ACC112 (cell line): Measurements from ENCODE around the gene UBE2G1.

Experiments used
- H2AFZ ChIP-seq: fragments of 200-600 bp; sonication (generic); one replicate; pipeline ENCODE4 v1.6.0; 2017; ENCODE audit warnings: antibody characterized with exemption, low read length; ENCODE audit not compliant: unreplicated experiment
- H3K27ac ChIP-seq: fragments of 200-600 bp; sonication (generic); 2 replicates; pipeline ENCODE4 v1.5.1; 2014; ENCODE audit warnings: low read depth, mild to moderate bottlenecking, antibody characterized with exemption, low read length, moderate library complexity
- H3K27me3 ChIP-seq: fragments of 200-600 bp; sonication (generic); 2 replicates; pipeline ENCODE4 v1.6.1; 2014; ENCODE audit warnings: mild to moderate bottlenecking, antibody characterized with exemption, low read length, moderate library complexity, mixed read lengths; ENCODE audit not compliant: insufficient read depth
- H3K36me3 ChIP-seq: fragments of 200-600 bp; sonication (generic); 2 replicates; pipeline ENCODE4 v1.6.1; 2016; ENCODE audit warnings: mild to moderate bottlenecking, antibody characterized with exemption, low read length, moderate library complexity, mixed read lengths; ENCODE audit not compliant: insufficient read depth
- H3K4me1 ChIP-seq: fragments of 200-600 bp; sonication (generic); one replicate; pipeline ENCODE4 v1.6.1; 2016; ENCODE audit warnings: low read length, mixed read lengths; ENCODE audit not compliant: insufficient read depth, unreplicated experiment, control insufficient read depth
- H3K4me3 ChIP-seq: fragments of 200-600 bp; sonication (generic); 2 replicates; pipeline ENCODE4 v1.5.1; 2014; ENCODE audit warnings: mild to moderate bottlenecking, low read depth, low read length
- H3K79me2 ChIP-seq: fragments of 200-600 bp; sonication (generic); one replicate; pipeline ENCODE4 v1.6.0; 2016; ENCODE audit warnings: low read length; ENCODE audit not compliant: control insufficient read depth, unreplicated experiment, insufficient read depth

The UBE2G1 gene

DNA sequence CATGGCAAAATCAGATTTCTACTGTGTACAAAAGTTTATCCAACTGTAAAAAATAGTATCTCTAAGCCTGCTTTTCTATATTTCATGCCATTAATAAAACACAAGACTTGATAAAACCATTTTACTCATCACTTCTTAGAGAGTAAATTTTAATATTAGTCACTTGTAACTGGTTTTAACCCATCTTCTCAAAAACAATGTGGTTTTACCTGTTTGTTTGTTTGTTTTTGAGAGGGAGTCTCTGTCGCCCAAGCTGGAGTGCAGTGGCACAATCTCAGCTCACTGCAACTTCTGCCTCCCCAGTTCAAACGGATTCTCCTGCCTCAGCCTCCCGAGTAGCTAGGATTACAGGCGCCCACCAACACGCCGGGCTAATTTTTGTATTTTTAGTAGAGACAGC, 32.1 kb downstream of the UBE2G1 start:
- no peak overlapping the region for H3K27ac ChIP-seq
- no peaks in the 10 kb centered on the region for H3K27me3 ChIP-seq
- H3K79me2 ChIP-seq: peaks cover 81% of the 10 kb centered on the region
- H3K36me3 ChIP-seq: no peaks in the 10 kb centered on the region
- no peak overlapping the region for H2AFZ ChIP-seq
- peaks cover 18% of the 10 kb centered on the region for H3K4me1 ChIP-seq
- no peak overlapping the region for H3K4me3 ChIP-seq

DNA sequence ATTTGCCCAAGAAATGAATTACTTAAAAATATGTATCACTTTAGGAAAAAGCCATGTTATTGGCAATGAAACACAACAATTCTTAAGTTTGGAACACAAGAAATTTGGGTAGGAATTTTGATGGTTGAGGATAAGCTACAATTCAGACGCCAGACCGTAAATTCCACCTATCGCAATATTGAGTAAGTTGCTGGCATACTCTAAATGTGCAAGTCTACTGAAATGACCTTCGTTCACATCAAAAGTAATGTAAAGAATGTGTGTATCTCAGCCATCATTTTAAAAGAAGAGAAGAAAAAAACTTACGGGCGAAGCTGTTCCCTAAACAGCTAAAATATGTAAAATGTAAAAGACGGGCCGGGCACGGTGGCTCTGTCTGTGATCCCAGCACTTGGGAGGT, 33.4 kb downstream of the UBE2G1 start:
- H3K4me1 ChIP-seq: peaks cover 23% of the 10 kb centered on the region
- no peaks in the 10 kb centered on the region for H3K36me3 ChIP-seq
- H3K4me3 ChIP-seq: no peak overlapping the region
- H3K79me2 ChIP-seq: peaks cover 81% of the 10 kb centered on the region
- H3K27me3 ChIP-seq: no peaks in the 10 kb centered on the region
- no peak overlapping the region for H2AFZ ChIP-seq
- H3K27ac ChIP-seq: peak overlapping the region; percentile 36; the same call in 1 of the 2 replicates

GRCh38 chr17:4332296-4332970, 34.0 kb downstream of the UBE2G1 start:
- H2AFZ ChIP-seq: no peak overlapping the region
- peaks cover 82% of the 10 kb centered on the region for H3K79me2 ChIP-seq
- H3K27me3 ChIP-seq: no peaks in the 10 kb centered on the region
- no peak overlapping the region for H3K4me3 ChIP-seq
- H3K36me3 ChIP-seq: no peaks in the 10 kb centered on the region
- H3K27ac ChIP-seq: peak overlapping the region; percentile 36; the same call in 1 of the 2 replicates
- H3K4me1 ChIP-seq: peaks cover 29% of the 10 kb centered on the region

- H3K27ac ChIP-seq: peak overlapping the region; percentile 36; the same call in 1 of the 2 replicates
- peaks cover 34% of the 10 kb centered on the region for H3K4me1 ChIP-seq
- no peaks in the 10 kb centered on the region for H3K36me3 ChIP-seq
Measured at GRCh38 chr17:4331614-4332013, 34.9 kb downstream of the UBE2G1 start.

DNA sequence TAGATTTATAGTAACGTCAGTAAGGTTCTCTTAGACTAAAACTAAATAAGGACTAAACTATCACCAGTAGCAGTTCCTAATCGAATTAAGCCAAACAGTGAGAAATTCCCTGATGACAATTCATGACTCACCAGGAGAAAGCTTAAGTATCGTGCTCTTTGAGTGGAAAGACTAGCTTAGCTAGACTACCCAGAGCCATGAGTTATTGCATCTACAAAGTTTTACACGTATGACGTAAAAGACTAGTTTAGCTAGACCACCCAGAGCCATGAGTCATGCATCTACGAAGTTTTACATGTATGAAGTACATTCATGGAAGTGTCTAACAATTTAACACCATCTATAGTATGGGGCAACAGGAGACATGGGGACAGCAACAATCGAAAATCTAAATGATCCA, 36.6 kb downstream of the UBE2G1 start:
- Histone ChIP-seq H3K79me2 (peaks cover 87% of the 10 kb centered on the region), H3K36me3 (peaks cover 14% of the 10 kb centered on the region; the same call in 1 of the 2 replicates), H3K27me3 (no peaks in the 10 kb centered on the region), H3K4me1 (peaks cover 34% of the 10 kb centered on the region), H3K4me3 (peak overlapping the region; percentile 55), H2AFZ (no peak overlapping the region), H3K27ac (peak overlapping the region; percentile 77)

More at GRCh38 chr17:4331614-4332013, 34.9 kb downstream of the UBE2G1 start:
- H3K4me3 ChIP-seq: no peak overlapping the region
- H3K79me2 ChIP-seq: peaks cover 86% of the 10 kb centered on the region
- no peaks in the 10 kb centered on the region for H3K27me3 ChIP-seq
- no peak overlapping the region for H2AFZ ChIP-seq

DNA sequence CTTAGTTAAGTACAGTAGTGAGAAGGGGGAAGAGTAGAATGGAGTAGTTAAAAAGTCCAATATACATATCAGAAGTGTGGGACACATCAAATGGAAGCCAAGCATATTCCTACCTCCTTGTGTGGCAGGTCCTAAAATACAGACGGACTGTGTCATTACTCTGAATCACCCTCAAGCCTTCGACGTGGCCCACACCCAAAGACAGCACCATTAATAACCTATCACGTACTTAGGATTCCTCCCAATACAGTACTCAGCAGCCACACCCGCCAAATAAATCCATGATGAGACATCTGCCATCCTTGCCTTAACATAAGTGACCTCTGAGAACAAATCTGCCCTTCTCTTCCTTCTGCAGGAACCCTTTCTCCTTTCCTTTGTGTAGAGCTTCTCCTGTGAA, 38.9 kb downstream of the UBE2G1 start:
- Histone ChIP-seq H3K27ac (peak overlapping the region; percentile 93), H3K4me1 (peaks cover 32% of the 10 kb centered on the region), H3K36me3 (peaks cover 14% of the 10 kb centered on the region; the same call in 1 of the 2 replicates)

GRCh38 chr17:4326608-4327007, 39.9 kb downstream of the UBE2G1 start:
- H3K79me2 ChIP-seq: peaks cover 88% of the 10 kb centered on the region
- H3K27me3 ChIP-seq: no peaks in the 10 kb centered on the region
- H3K4me3 ChIP-seq: no peak overlapping the region
- no peak overlapping the region for H2AFZ ChIP-seq
- H3K36me3 ChIP-seq: peaks cover 14% of the 10 kb centered on the region; the same call in 1 of the 2 replicates
- H3K27ac ChIP-seq: peak overlapping the region; percentile 93; the same call in 1 of the 2 replicates
- peaks cover 26% of the 10 kb centered on the region for H3K4me1 ChIP-seq

More for the DNA sequence above, 38.9 kb downstream of the UBE2G1 start:
- no peaks in the 10 kb centered on the region for H3K27me3 ChIP-seq
- H3K4me3 ChIP-seq: no peak overlapping the region
- no peak overlapping the region for H2AFZ ChIP-seq
- peaks cover 88% of the 10 kb centered on the region for H3K79me2 ChIP-seq

GRCh38 chr17:4326112-4326511, 40.4 kb downstream of the UBE2G1 start:
- Histone ChIP-seq H3K79me2 (peaks cover 90% of the 10 kb centered on the region), H3K36me3 (peaks cover 14% of the 10 kb centered on the region; the same call in 1 of the 2 replicates), H3K4me3 (no peak overlapping the region), H3K27ac (no peak overlapping the region), H3K27me3 (no peaks in the 10 kb centered on the region), H2AFZ (no peak overlapping the region), H3K4me1 (peaks cover 26% of the 10 kb centered on the region)

DNA sequence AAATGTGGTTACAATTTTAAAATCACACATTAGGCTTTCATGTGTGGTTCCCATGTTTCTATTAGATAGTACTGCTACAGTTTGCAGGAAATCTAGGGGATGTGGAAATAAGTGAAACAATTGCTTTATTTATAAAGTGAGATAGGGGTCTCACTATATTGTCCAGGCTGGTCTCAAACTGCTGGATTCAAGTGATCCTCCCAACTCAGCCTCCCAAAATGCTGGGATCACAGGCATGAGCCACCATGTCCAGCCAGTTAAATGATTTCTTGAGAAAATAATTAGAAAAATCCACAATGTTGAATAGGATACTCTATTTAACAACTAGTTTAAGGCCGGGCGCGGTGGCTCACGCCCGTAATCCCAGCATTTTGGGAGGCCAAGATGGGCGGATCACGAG, 42.0 kb downstream of the UBE2G1 start:
- Histone ChIP-seq H3K27ac (no peak overlapping the region), H3K79me2 (peaks cover 90% of the 10 kb centered on the region), H3K36me3 (peaks cover 14% of the 10 kb centered on the region; the same call in 1 of the 2 replicates), H3K4me1 (peaks cover 18% of the 10 kb centered on the region), H2AFZ (no peak overlapping the region), H3K4me3 (no peak overlapping the region), H3K27me3 (no peaks in the 10 kb centered on the region)

DNA sequence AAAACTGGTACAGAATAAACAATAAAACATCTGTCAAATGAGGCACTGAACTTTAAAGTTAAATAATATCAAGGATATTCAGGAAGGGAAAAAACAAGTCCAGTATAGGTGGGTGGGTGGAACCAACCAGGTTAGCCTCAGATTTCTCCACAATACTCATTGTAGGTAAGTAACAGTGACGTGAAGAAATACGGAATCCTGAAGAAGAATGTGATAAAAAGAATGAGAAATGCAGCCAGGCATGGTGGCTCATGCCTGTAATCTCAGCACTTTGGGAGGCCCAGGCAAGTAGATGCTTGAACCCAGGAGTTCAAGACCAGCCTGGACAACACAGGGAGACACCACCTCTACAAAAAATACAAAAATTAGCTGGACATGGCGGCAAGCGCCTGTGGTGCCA, 47.3 kb downstream of the UBE2G1 start:
- Histone ChIP-seq H3K36me3 (no peaks in the 10 kb centered on the region), H3K79me2 (peaks cover 86% of the 10 kb centered on the region), H3K4me3 (no peak overlapping the region), H3K27me3 (no peaks in the 10 kb centered on the region), H3K27ac (no peak overlapping the region), H3K4me1 (peaks cover 14% of the 10 kb centered on the region), H2AFZ (no peak overlapping the region)

- Histone ChIP-seq H3K4me1 (peaks cover 20% of the 10 kb centered on the region), H3K79me2 (peaks cover 86% of the 10 kb centered on the region), H3K4me3 (no peak overlapping the region), H2AFZ (no peak overlapping the region), H3K27ac (peak overlapping the region; percentile 29; the same call in 1 of the 2 replicates), H3K36me3 (no peaks in the 10 kb centered on the region), H3K27me3 (no peaks in the 10 kb centered on the region)
Measured at GRCh38 chr17:4318596-4318995, 47.9 kb downstream of the UBE2G1 start.
